Measurements from ENCODE around the gene SLC6A11. TPM values are rescaled to one million over a fixed set of nuclear protein-coding genes. Genes with fewer than 3 reads are reported as not detected.

The SLC6A11 gene
- total and polyA plus RNA-seq, 4 donors: 0.02 to 0.09 TPM; not detected in 2

DNA sequence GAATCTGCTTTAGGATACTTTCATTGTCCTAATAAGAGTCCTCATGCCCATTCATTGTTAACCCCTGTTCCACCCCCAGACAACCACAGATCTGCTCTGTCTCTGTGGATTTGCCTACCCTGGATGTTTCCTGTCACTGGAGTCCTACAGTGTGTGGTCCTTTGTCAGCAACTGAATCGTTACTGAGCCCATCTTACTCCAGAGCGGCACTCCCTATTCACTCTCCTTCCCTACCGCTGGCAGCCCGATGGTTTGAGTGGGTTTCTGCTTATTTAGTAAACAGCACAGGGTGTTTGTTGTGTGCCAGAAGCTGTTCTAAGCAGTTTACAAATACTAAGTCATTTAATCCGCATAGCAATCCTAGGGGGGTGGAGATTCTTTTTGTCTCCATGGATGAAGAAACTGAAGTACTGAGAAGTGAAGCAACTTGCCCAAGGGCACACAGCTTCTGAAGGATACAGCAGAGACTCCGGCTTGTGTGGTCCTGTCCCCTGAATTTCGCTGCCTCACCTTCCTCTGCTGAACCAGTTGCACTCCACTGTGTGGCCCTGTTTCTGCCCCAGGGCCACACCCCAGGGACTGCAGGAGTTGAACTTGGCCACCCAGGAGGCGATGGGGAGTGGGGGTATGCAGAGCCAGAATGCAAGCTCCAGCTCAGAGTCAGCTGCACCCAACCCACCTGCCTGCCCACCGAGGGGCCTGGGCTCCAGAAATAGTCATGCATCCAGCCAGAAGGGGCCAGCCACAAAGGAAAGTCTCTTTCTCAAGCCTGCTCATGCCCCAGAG, 120.0 kb downstream of the SLC6A11 start:
- no peak for DNase-seq
- Histone ChIP-seq H3K27me3 (ENCODE audit: control insufficient read depth in 3 of 3, insufficient read depth in 3 of 3, low read length in 2 of 3) (peaks cover 0 to 10% (median 4%) of the 10 kb centered on the region in 3 donors), H3K27ac (ENCODE audit: low read depth in 1 of 2, low read length in 1 of 2) (no peak overlapping the region), H3K4me3 (no peak overlapping the region), H3K4me1 (ENCODE audit: control insufficient read depth in 5 of 5, insufficient read depth in 5 of 5, low read length in 5 of 5) (no peaks in the 10 kb centered on the region), H3K9me3 (ENCODE audit: control insufficient read depth in 4 of 4, insufficient read depth in 3 of 4, low read length in 3 of 4) (no peaks in the 10 kb centered on the region), H3K36me3 (ENCODE audit: control insufficient read depth in 4 of 4, insufficient read depth in 4 of 4, low read length in 4 of 4) (no peaks in the 10 kb centered on the region), H3K9ac (ENCODE audit: insufficient read depth in 1 of 2, low read length in 2 of 2) (no peak overlapping the region)
- ATAC-seq (ENCODE audit: insufficient read depth, low FRiP score): no peak
- TF ChIP-seq, protein P1, sequence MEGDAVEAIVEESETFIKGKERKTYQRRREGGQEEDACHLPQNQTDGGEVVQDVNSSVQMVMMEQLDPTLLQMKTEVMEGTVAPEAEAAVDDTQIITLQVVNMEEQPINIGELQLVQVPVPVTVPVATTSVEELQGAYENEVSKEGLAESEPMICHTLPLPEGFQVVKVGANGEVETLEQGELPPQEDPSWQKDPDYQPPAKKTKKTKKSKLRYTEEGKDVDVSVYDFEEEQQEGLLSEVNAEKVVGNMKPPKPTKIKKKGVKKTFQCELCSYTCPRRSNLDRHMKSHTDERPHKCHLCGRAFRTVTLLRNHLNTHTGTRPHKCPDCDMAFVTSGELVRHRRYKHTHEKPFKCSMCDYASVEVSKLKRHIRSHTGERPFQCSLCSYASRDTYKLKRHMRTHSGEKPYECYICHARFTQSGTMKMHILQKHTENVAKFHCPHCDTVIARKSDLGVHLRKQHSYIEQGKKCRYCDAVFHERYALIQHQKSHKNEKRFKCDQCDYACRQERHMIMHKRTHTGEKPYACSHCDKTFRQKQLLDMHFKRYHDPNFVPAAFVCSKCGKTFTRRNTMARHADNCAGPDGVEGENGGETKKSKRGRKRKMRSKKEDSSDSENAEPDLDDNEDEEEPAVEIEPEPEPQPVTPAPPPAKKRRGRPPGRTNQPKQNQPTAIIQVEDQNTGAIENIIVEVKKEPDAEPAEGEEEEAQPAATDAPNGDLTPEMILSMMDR (IDR thresholded peaks at IDR 0.05; ENCODE audit: control extremely low read depth, extremely low read depth): no peak
- WGBS, 2 donors: 73 to 77% methylated on average over 9 of the region's 9 CpGs

DNA sequence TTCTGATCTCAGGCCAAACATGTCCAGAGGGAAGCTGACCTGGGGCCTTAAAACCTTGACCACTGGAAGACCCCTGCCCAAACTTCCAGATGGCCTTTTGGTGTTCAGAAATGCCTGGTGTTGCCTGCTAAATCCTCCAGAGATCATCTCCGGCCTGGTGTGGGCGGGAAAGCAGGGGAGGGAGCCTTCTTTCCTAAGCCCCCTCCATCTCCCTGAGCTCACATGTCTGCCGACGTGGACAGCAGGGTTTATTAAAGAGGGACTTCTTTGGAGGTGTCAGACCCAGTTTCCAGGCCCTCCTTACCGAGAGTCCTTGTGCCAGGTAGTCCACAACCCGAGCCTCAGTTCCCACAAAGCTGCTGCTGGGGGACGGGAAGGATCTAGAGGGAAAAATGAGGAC, 120.7 kb downstream of the SLC6A11 start:
- Histone ChIP-seq H3K4me3 (no peak overlapping the region), H3K9ac (ENCODE audit: insufficient read depth in 1 of 2, low read length in 2 of 2) (no peak overlapping the region), H3K9me3 (ENCODE audit: control insufficient read depth in 4 of 4, insufficient read depth in 3 of 4, low read length in 3 of 4) (no peaks in the 10 kb centered on the region), H3K27ac (ENCODE audit: low read depth in 1 of 2, low read length in 1 of 2) (no peak overlapping the region), H3K4me1 (ENCODE audit: control insufficient read depth in 5 of 5, insufficient read depth in 5 of 5, low read length in 5 of 5) (no peaks in the 10 kb centered on the region), H3K36me3 (ENCODE audit: control insufficient read depth in 4 of 4, insufficient read depth in 4 of 4, low read length in 4 of 4) (no peaks in the 10 kb centered on the region), H3K27me3 (ENCODE audit: control insufficient read depth in 3 of 3, insufficient read depth in 3 of 3, low read length in 2 of 3) (peaks cover 0 to 10% (median 4%) of the 10 kb centered on the region in 3 donors)
- TF ChIP-seq, protein P1 (IDR thresholded peaks at IDR 0.05; ENCODE audit: control extremely low read depth, extremely low read depth): no peak
- WGBS, 2 donors: 81 to 86% methylated on average over 7 of the region's 7 CpGs
- DNase-seq (no peak), ATAC-seq (ENCODE audit: insufficient read depth, low FRiP score) (no peak)

DNA sequence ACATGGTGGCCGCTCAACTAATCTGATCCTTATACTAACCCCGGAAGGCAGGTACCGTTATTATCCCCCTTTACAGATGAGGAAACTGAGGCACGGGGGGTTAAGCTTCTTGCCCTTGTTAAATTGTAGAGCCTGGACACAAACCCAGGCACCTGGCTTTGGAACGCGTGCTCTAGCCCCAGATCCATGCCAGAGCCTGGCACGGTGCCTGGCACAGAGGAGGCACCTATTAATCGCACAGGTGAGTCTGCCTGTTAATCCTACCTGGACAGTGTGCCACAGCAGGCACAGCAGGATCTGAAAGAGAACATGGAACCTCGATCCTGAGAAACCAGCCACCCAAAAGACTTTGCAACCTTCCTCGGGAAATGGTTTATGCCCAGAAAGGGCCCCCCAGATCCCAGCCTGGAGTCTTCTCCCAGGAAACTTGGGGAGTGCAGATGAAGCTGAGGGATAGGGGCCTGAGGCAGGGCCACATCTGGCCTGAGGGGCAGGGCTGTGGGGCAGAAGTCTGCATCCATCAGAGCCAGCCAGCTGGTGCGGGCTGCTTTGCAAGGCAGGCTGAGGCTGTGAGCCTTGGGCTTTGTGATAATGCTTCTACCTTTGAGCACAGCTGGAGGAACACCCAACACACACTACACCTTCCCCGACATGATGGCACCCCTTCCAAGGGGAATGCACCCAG, 121.3 kb downstream of the SLC6A11 start:
- Histone ChIP-seq H3K27me3 (ENCODE audit: control insufficient read depth in 3 of 3, insufficient read depth in 3 of 3, low read length in 2 of 3) (peaks cover 0 to 10% (median 4%) of the 10 kb centered on the region in 3 donors), H3K36me3 (ENCODE audit: control insufficient read depth in 4 of 4, insufficient read depth in 4 of 4, low read length in 4 of 4) (no peaks in the 10 kb centered on the region), H3K4me3 (no peak overlapping the region), H3K27ac (ENCODE audit: low read depth in 1 of 2, low read length in 1 of 2) (no peak overlapping the region), H3K9ac (ENCODE audit: insufficient read depth in 1 of 2, low read length in 2 of 2) (no peak overlapping the region), H3K4me1 (ENCODE audit: control insufficient read depth in 5 of 5, insufficient read depth in 5 of 5, low read length in 5 of 5) (no peaks in the 10 kb centered on the region), H3K9me3 (ENCODE audit: control insufficient read depth in 4 of 4, insufficient read depth in 3 of 4, low read length in 3 of 4) (peaks cover 0 to 2% (median 0%) of the 10 kb centered on the region in 4 donors)
- TF ChIP-seq, protein P1 (IDR thresholded peaks at IDR 0.05; ENCODE audit: control extremely low read depth, extremely low read depth): no peak
- DNase-seq (no peak), ATAC-seq (ENCODE audit: insufficient read depth, low FRiP score) (no peak)
- 87 to 90% methylated on average over 12 of the region's 12 CpGs for WGBS, 2 donors

Data from lung (tissue), 12 donors.